Measurements from ENCODE around the gene FAM50A. TPM values are rescaled to one million over a fixed set of nuclear protein-coding genes. Genes with fewer than 3 reads are reported as not detected.

The FAM50A gene
- total and polyA plus RNA-seq, 2 of the 4 experiments (the other 2 are of a cell fraction), result 46.4 to 119 TPM

DNA sequence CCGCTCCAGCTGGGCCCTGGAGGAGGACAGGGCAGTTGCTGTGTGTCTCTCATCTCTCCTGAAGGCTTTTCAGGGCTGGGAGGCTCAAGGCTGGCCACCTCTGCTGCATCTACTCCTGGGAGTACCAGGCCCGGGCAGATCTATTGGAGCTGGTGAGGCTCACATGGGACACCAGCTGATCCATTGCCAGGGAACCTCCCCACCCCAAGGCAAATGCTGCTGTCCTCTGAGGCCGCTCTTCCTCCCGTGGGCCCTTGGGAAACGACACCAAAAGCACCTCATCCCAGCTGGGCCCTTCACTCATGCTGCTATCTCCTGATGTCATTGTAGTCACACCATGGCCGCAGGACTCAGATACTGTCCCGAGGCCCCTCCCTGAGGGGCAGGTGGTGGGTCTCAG is 38.8 kb downstream of the FAM50A start:
- TF ChIP-seq MAFK (IDR thresholded peaks at IDR 0.05; ENCODE audit: low read depth, low read length) (no peak), MAZ (IDR thresholded peaks at IDR 0.05; ENCODE audit: borderline replicate concordance, low read depth, low read length) (no peak), SMC3 (IDR thresholded peaks at IDR 0.05; ENCODE audit: low read depth, low read length) (no peak), USF2 (IDR thresholded peaks at IDR 0.05; ENCODE audit: low read depth, low read length) (no peak), BHLHE40 (IDR thresholded peaks at IDR 0.05; ENCODE audit: low read depth, low read length) (no peak)
- no peaks in the 10 kb centered on the region for H3K9me1 ChIP-seq (ENCODE audit: insufficient read depth, low read length)
- dilution Hi-C loops (cut with HindIII; ENCODE audit: low sequenced_read_pairs, unreplicated experiment) (no loop called here), in situ Hi-C loops (cut with MboI; ENCODE audit: low sequenced_read_pairs) (no loop called here), intact Hi-C loops (cut with micrococcal nuclease) (no loop called here)
- no peak overlapping the region for H2BK5ac ChIP-seq (ENCODE audit: low read depth, low read length, poor library complexity, severe bottlenecking)
- no peak overlapping the region for H4K5ac ChIP-seq (ENCODE audit: low read depth, low read length)
- no peak overlapping the region for H3K23ac ChIP-seq (ENCODE audit: low read depth, low read length)
- DNase-seq (no peak), ATAC-seq (ENCODE audit: low read depth) (no peak)
- H2AFZ ChIP-seq (replicated peaks; ENCODE audit: low read length, poor library complexity), result no peak overlapping the region
- no TSS peak for BruUV-seq (replicated peaks)
- 67% methylated on average over 5 of the region's 7 CpGs; no CpG with 5 or more reads in 1 of the 2 experiments for WGBS, 2 experiments (ENCODE audit: extremely low coverage in 2 of 2, insufficient read length in 1 of 2)
- no peaks in the 10 kb centered on the region for H3K9me3 ChIP-seq (ENCODE audit: control insufficient read depth, insufficient read depth, low read length)
- H3K4ac ChIP-seq (ENCODE audit: low read depth, low read length), result no peak overlapping the region
- no peak overlapping the region for H3K9ac ChIP-seq (ENCODE audit: low read depth, low read length)
- H3K79me1 ChIP-seq (ENCODE audit: low read depth in 1 of 2, low read length in 2 of 2), result peaks cover 3 to 21% of the 10 kb centered on the region in 2 experiments; a peak in 3 of 4 replicates
- H2BK15ac ChIP-seq (ENCODE audit: low read depth, low read length), result no peak overlapping the region
- no peak overlapping the region for H4K91ac ChIP-seq (ENCODE audit: insufficient read depth, low read depth, low read length)
- no peak overlapping the region for H2BK120ac ChIP-seq (ENCODE audit: low read depth, low read length)
- peaks cover 12% of the 10 kb centered on the region; the same call in 1 of the 2 replicates for H3K36me3 ChIP-seq (ENCODE audit: control insufficient read depth, insufficient read depth, low read length)
- no peak overlapping the region for H3K18ac ChIP-seq (ENCODE audit: low read depth, low read length)
- no peak overlapping the region for H2AK9ac ChIP-seq (replicated peaks; ENCODE audit: low read depth, low read length, poor library complexity)
- ChIA-PET POLR2A (ENCODE audit: unreplicated experiment) (no interaction called here), CTCF (no interaction called here)
- H4K20me1 ChIP-seq (ENCODE audit: insufficient read depth, low read length), result peaks cover 4% of the 10 kb centered on the region; the same call in 1 of the 2 replicates
- no peaks in the 10 kb centered on the region for H3K27me3 ChIP-seq (ENCODE audit: control insufficient read depth, insufficient read depth, low read length)
- peaks cover 2% of the 10 kb centered on the region; the same call in 1 of the 2 replicates for H3K4me1 ChIP-seq (ENCODE audit: control insufficient read depth, insufficient read depth, low read length)
- no peak overlapping the region for H2AK5ac ChIP-seq (ENCODE audit: low read depth, low read length)
- no peak overlapping the region for H4K8ac ChIP-seq (ENCODE audit: low read depth in 2 of 2, low read length in 2 of 2)
- no peak overlapping the region for H3K27ac ChIP-seq (ENCODE audit: insufficient read depth, low read length)
- H2BK20ac ChIP-seq (ENCODE audit: low read depth, low read length), result no peak overlapping the region
- no peak overlapping the region for H3K14ac ChIP-seq (replicated peaks; ENCODE audit: low read depth, low read length)
- no peak overlapping the region for H3K4me2 ChIP-seq (ENCODE audit: low read depth, low read length)
- no peak overlapping the region for H3K56ac ChIP-seq (ENCODE audit: extremely low read depth, insufficient read depth, low read length)
- no peak overlapping the region for H3K4me3 ChIP-seq (ENCODE audit: insufficient read depth, low read depth, low read length)
